ENCODE measurements around the gene FBXL2. TPM values are rescaled to one million over a fixed set of nuclear protein-coding genes. Genes with fewer than 3 reads are reported as not detected.
A peak's percentile ranks its signal among the peaks of the same experiment; 100 is the strongest.
"Not testable (repeated sequence)": the region's sequence is repeated elsewhere in the genome, so short reads cannot be mapped to it uniquely, and the experiment has no call there.

Gene FBXL2
- total and polyA plus RNA-seq, 9 donors = 6.2 to 10.7 (median 7.7) TPM

DNA sequence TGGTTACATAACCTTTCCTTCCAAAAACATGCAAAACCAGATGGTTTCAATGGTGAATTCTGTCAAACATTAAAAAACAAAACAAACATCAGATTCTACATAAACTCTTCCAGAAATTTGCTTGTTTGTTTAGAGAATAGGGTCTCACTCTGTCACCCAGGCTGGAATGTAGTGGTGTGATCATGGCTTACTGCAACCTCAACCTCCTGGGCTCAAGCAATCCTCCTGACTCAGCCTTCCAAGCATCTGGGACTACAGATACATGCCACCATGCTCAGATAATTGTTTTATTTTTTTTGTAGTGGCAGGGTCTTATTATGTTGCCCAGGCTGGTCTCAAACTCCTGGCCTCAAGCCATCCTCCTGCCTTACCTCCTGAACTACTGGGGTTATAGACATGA, 36.1 kb downstream of the FBXL2 start:
- H3K36me3 ChIP-seq (ENCODE audit: control insufficient read depth, insufficient read depth, low read length) = no peaks in the 10 kb centered on the region
- H3K4me1 ChIP-seq (ENCODE audit: control insufficient read depth, insufficient read depth, low read length) = no peaks in the 10 kb centered on the region
- no peaks in the 10 kb centered on the region for H3K27me3 ChIP-seq (ENCODE audit: control insufficient read depth, insufficient read depth, low read length)
- peaks cover 2% of the 10 kb centered on the region for H3K9me3 ChIP-seq (replicated peaks; ENCODE audit: control insufficient read depth, low read depth, low read length)
- H3K27ac ChIP-seq (ENCODE audit: low read length) = no peak overlapping the region
- DNase-seq = no peak
- H3K4me3 ChIP-seq (ENCODE audit: low read length) = no peak overlapping the region

DNA sequence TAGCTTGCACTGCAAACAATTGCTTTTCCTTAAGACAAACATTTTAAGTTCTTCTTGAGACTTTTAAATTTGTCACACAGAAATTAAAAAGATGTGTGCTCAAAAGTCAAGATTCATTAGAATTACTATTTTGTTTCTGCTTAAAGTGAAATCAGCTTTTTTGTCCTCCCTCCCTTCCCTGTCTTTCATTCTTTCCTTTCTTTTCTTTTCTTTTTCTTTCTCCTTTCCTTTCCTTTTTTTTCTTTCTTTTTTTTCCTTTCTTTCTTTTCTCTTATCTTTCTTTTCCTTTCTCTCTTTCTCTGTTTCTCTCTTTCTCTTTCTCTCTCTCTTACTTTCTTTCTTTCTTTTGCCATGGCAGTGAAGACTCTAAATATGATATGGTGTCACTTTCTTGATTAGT, 37.8 kb downstream of the FBXL2 start:
- Histone ChIP-seq H3K36me3 (ENCODE audit: control insufficient read depth, insufficient read depth, low read length) (no peaks in the 10 kb centered on the region), H3K4me3 (ENCODE audit: low read length) (no peak overlapping the region), H3K27ac (ENCODE audit: low read length) (no peak overlapping the region), H3K27me3 (ENCODE audit: control insufficient read depth, insufficient read depth, low read length) (no peaks in the 10 kb centered on the region), H3K9me3 (replicated peaks; ENCODE audit: control insufficient read depth, low read depth, low read length) (peaks cover 2% of the 10 kb centered on the region), H3K4me1 (ENCODE audit: control insufficient read depth, insufficient read depth, low read length) (no peaks in the 10 kb centered on the region)
- DNase-seq = no peak

DNA sequence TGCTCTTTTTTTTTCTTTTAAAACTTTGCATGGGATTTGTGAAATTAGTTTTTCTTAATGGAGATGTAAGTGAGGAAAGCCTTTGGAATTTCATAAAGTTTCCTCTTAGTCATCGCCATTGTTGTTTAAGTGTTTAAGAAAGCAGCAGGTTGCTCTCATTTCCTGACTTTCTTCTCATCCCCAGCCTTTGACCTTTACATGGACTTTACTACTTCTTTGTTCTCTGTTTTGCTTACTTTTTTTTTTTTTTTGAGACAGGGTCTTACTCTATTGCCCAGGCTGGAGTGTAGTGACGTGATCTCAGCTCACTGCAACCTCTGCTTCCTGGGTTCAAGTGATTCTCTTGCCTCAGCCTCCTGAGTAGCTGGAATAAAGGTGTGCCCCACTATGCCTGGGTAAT, 38.6 kb downstream of the FBXL2 start:
- Histone ChIP-seq H3K36me3 (ENCODE audit: control insufficient read depth, insufficient read depth, low read length) (no peaks in the 10 kb centered on the region), H3K4me3 (ENCODE audit: low read length) (no peak overlapping the region), H3K9me3 (replicated peaks; ENCODE audit: control insufficient read depth, low read depth, low read length) (no peaks in the 10 kb centered on the region), H3K4me1 (ENCODE audit: control insufficient read depth, insufficient read depth, low read length) (no peaks in the 10 kb centered on the region), H3K27ac (ENCODE audit: low read length) (no peak overlapping the region), H3K27me3 (ENCODE audit: control insufficient read depth, insufficient read depth, low read length) (no peaks in the 10 kb centered on the region)
- no CpG with 5 or more reads among the region's 2 CpGs for WGBS (ENCODE audit: insufficient coverage)
- DNase-seq = peak; percentile 20

DNA sequence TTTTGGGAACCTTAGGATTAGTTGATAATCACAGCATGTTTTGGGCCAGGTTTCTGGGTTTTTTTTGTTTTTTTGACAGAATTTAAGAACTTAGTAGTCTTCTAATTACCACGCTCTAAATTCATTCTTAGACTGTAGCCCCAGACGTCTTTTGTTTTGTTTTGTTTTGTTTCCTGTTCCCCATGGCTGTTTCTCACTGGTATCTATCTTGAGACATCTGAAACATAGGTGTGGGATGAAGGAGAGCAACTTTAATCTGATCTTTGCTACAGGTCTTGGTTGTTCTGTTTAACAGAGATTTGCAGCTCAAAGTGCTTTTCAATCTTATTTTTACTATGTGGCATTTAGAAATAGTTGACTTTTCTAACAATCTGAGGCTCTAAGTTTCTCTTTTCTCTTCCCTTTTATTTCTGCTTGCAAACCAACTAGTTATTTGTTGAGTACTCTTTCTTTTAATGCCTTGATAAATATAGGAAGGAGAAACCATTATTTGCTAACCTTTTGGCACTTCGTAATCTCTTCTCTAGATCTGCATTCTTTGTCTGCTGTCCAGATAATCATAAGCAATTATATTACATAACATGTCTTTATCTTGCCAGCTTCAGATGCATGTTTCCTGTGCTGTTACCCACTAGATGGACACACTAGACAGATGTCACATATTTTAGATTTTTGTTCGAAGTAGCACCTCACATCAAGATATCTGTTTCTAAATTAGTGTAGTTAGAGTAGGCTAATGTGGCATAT, 40.9 kb downstream of the FBXL2 start:
- DNase-seq = no peak
- no CpG with 5 or more reads among the region's 4 CpGs for WGBS (ENCODE audit: insufficient coverage)
- Histone ChIP-seq H3K27me3 (ENCODE audit: control insufficient read depth, insufficient read depth, low read length) (no peaks in the 10 kb centered on the region), H3K9me3 (replicated peaks; ENCODE audit: control insufficient read depth, low read depth, low read length) (peaks cover 4% of the 10 kb centered on the region), H3K36me3 (ENCODE audit: control insufficient read depth, insufficient read depth, low read length) (no peaks in the 10 kb centered on the region), H3K4me1 (ENCODE audit: control insufficient read depth, insufficient read depth, low read length) (no peaks in the 10 kb centered on the region), H3K27ac (ENCODE audit: low read length) (no peak overlapping the region), H3K4me3 (ENCODE audit: low read length) (no peak overlapping the region)

DNA sequence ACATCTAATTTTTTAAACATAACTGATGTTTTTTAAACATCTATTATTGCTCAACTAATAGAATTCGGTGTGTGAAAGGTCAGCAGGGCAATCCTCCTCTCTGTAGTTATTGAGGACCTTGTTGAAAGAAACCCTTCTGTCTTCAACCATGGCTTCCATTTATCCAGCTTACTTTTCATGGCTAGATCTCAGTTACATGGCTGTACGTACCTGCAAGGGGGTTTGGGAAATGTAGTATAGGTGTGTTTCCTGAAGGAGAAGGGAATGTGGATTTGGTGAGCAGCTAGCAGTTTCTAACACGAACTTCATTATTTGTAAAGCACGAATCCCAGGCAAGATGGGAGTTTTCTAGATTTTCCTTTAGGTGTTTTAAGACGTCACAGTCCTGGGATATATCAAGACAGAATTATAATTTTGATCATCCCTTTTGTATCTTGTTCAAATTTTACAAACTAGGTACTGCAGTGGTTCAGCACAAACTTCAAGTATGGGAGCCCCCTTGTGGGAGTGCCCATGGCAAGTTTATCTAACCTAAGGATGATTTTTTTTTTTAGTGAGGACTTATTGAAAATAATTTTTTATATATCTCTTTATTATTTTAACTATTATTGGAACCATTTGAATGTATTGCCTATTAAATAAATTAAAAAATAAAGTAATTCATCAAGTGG, 41.6 kb downstream of the FBXL2 start:
- Histone ChIP-seq H3K9me3 (replicated peaks; ENCODE audit: control insufficient read depth, low read depth, low read length) (peaks cover 4% of the 10 kb centered on the region), H3K27ac (ENCODE audit: low read length) (no peak overlapping the region), H3K36me3 (ENCODE audit: control insufficient read depth, insufficient read depth, low read length) (no peaks in the 10 kb centered on the region), H3K4me3 (ENCODE audit: low read length) (no peak overlapping the region), H3K27me3 (ENCODE audit: control insufficient read depth, insufficient read depth, low read length) (no peaks in the 10 kb centered on the region), H3K4me1 (ENCODE audit: control insufficient read depth, insufficient read depth, low read length) (no peaks in the 10 kb centered on the region)
- 59% methylated on average over 2 of the region's 5 CpGs for WGBS (ENCODE audit: insufficient coverage)
- DNase-seq = no peak

DNA sequence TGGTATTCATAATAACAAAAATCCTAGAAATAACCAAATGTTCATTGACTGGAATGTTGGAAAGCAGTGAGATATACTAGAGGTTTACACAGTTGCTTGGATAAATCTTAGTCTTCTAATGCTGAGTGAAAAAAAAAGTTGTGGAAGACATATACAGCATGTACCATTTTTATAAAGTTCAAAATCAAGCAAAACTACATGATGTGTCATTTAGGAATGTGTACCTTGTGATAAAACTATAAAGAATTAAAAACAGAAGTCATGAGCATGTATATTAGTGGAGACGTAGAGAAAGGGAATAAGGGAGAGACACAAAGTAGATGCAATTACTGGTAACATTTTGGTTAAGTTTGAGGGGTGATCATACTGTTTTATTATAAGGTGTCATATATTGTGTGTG, 45.2 kb downstream of the FBXL2 start:
- no peak for DNase-seq
- H3K27ac ChIP-seq (ENCODE audit: low read length) = no peak overlapping the region
- H3K27me3 ChIP-seq (ENCODE audit: control insufficient read depth, insufficient read depth, low read length) = no peaks in the 10 kb centered on the region
- H3K4me1 ChIP-seq (ENCODE audit: control insufficient read depth, insufficient read depth, low read length) = no peaks in the 10 kb centered on the region
- no CpG with 5 or more reads among the region's 1 CpG for WGBS (ENCODE audit: insufficient coverage)
- H3K4me3 ChIP-seq (ENCODE audit: low read length) = no peak overlapping the region
- peaks cover 6% of the 10 kb centered on the region for H3K9me3 ChIP-seq (replicated peaks; ENCODE audit: control insufficient read depth, low read depth, low read length)
- no peaks in the 10 kb centered on the region for H3K36me3 ChIP-seq (ENCODE audit: control insufficient read depth, insufficient read depth, low read length)

DNA sequence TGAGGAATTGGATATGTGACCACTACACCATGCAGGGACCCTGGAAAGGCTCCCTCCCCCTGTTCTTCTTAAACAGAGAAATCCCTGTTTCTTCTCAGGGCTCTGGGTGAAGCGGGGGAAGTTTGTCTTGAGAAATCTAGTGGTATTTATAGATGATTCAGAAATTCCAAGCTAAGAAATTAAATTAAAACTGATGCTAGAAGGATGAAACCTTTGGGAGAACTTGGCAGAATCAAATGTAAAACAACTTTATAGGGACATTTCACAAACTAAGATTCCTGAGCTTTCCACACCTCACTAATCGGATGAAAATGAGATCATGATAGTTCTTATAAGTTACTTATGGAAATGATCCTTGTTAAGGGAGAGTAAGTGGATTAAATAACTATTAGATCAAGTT, 54.2 kb downstream of the FBXL2 start:
- Histone ChIP-seq H3K9me3 (replicated peaks; ENCODE audit: control insufficient read depth, low read depth, low read length) (peaks cover 9% of the 10 kb centered on the region), H3K27me3 (ENCODE audit: control insufficient read depth, insufficient read depth, low read length) (no peaks in the 10 kb centered on the region), H3K4me1 (ENCODE audit: control insufficient read depth, insufficient read depth, low read length) (no peaks in the 10 kb centered on the region), H3K36me3 (ENCODE audit: control insufficient read depth, insufficient read depth, low read length) (no peaks in the 10 kb centered on the region), H3K27ac (ENCODE audit: low read length) (no peak overlapping the region), H3K4me3 (ENCODE audit: low read length) (no peak overlapping the region)
- DNase-seq = no peak
- WGBS (ENCODE audit: insufficient coverage) = no CpG with 5 or more reads among the region's 2 CpGs

DNA sequence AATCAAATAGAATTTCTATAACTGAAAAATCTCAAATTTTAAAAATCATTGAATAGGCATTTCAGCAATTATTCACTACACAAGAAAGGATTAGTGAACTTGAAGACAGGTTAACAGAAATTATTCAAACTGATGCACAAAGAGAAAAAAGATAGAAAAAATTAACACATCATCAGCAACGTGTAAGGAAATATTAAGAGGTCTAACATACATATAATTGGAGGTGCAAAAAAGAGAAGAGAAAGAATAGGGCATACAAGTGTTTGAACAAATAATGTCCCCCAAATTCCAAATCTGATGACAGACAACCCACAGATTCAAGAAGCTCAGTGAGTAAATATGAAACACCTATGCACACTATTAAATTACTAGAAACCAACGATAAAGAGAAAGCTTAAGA, 57.1 kb downstream of the FBXL2 start:
- no CpG with 5 or more reads among the region's 2 CpGs for WGBS (ENCODE audit: insufficient coverage)
- H3K27me3 ChIP-seq (ENCODE audit: control insufficient read depth, insufficient read depth, low read length) = no peaks in the 10 kb centered on the region

DNA sequence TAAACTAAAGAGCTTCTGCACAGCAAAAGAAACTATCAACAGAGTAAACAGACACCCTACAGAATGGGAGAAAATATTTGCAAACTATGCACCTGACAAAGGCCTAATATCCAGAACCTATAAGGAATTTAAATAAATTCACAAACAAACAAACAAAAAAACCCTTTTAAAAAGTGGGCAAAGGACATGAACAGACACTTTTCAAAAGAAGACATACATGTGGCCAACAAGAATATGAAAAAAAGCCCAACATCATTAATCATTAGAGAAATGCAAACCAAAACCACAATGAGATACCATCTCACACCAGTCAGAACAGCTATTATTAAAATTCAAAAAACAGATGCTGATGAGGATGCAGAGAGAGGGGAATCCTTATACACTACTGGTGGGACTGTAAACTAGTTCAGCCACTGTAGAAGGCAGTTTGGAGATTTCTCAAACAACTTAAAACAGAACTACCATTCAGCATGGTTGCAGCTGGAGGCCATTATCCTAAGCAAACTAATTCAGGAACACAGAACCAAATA, 61.8 kb downstream of the FBXL2 start:
- not testable (repeated sequence) for DNase-seq; H3K9me3 ChIP-seq (replicated peaks; ENCODE audit: control insufficient read depth, low read depth, low read length); H3K27me3 ChIP-seq (ENCODE audit: control insufficient read depth, insufficient read depth, low read length); H3K36me3 ChIP-seq (ENCODE audit: control insufficient read depth, insufficient read depth, low read length); H3K4me3 ChIP-seq (ENCODE audit: low read length); H3K4me1 ChIP-seq (ENCODE audit: control insufficient read depth, insufficient read depth, low read length); H3K27ac ChIP-seq (ENCODE audit: low read length)

More for the DNA sequence above, 57.1 kb downstream of the FBXL2 start:
- DNase-seq = no peak
- H3K9me3 ChIP-seq (replicated peaks; ENCODE audit: control insufficient read depth, low read depth, low read length) = peaks cover 14% of the 10 kb centered on the region
- no peaks in the 10 kb centered on the region for H3K36me3 ChIP-seq (ENCODE audit: control insufficient read depth, insufficient read depth, low read length)
- H3K4me3 ChIP-seq (ENCODE audit: low read length) = no peak overlapping the region
- H3K4me1 ChIP-seq (ENCODE audit: control insufficient read depth, insufficient read depth, low read length) = no peaks in the 10 kb centered on the region
- H3K27ac ChIP-seq (ENCODE audit: low read length) = no peak overlapping the region

DNA sequence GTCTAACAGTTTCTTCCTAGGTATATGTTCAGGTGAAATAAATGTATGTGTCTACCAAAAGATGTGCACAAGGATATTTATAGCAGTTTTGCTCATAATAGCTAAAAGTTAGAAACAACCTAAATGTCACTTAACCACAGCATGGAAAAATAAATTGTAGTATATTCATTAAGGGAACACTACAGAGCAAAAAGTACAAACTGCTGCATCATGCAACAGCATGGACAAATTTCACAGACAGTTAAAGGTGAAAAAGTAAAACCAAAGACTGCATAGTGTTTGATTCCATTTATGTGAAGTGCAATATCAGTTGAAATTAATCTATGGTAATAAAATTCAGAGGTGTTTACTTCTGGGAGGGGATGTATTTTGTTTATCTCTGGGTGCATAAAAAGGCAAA, 62.5 kb downstream of the FBXL2 start:
- DNase-seq = no peak
- no peak overlapping the region for H3K27ac ChIP-seq (ENCODE audit: low read length)
- no peaks in the 10 kb centered on the region for H3K36me3 ChIP-seq (ENCODE audit: control insufficient read depth, insufficient read depth, low read length)
- no peaks in the 10 kb centered on the region for H3K27me3 ChIP-seq (ENCODE audit: control insufficient read depth, insufficient read depth, low read length)
- H3K4me3 ChIP-seq (ENCODE audit: low read length) = no peak overlapping the region
- H3K4me1 ChIP-seq (ENCODE audit: control insufficient read depth, insufficient read depth, low read length) = no peaks in the 10 kb centered on the region
- peaks cover 6% of the 10 kb centered on the region for H3K9me3 ChIP-seq (replicated peaks; ENCODE audit: control insufficient read depth, low read depth, low read length)

All from muscle of leg (tissue), 11 donors.